ENCODE measurements around the gene PHAF1. TPM values are rescaled to one million over a fixed set of nuclear protein-coding genes. Genes with fewer than 3 reads are reported as not detected.

The PHAF1 gene
- total RNA-seq, 5 donors from 2014 or later (not counting 1 experiment from before 2014, with no cell fraction given) = 19.4 to 23.0 (median 20.1) TPM

GRCh38 chr16:67190448-67191399, 81.0 kb downstream of the PHAF1 start:
- peaks cover 5 to 43% of the 10 kb centered on the region in 2 experiments for H3K4me1 ChIP-seq (ENCODE audit: control insufficient read depth in 1 of 2, extremely low read depth in 1 of 2, insufficient read depth in 2 of 2, low read length in 2 of 2)
- H3K36me3 Mint-ChIP-seq = peaks cover 6% of the 10 kb centered on the region
- DNase-seq (no peak), ATAC-seq (replicated peaks in 1 of 4) (no peak)
- H3K27ac Mint-ChIP-seq = peak overlapping the region in 1 of 2 donors; percentile 81
- no peaks in the 10 kb centered on the region for H3K27me3 Mint-ChIP-seq
- no peak overlapping the region for H3K27ac ChIP-seq (ENCODE audit: low read length)
- H3K9me3 Mint-ChIP-seq = no peaks in the 10 kb centered on the region
- peaks cover 0 to 28% of the 10 kb centered on the region in 2 experiments for H3K27me3 ChIP-seq (replicated peaks in 1 of 2; ENCODE audit: control insufficient read depth in 2 of 2, extremely low read depth in 1 of 2, insufficient read depth in 2 of 2, low read length in 1 of 2)
- POLR2A ChIA-PET = no interaction called here
- H3K4me3 Mint-ChIP-seq = peak overlapping the region in 2 of 3 donors; percentile 87 to 91
- peaks cover 29 to 42% (median 34%) of the 10 kb centered on the region in 3 donors for H3K4me1 Mint-ChIP-seq
- CTCF ChIA-PET = interaction anchor here (0.5 to 0.7 kb wide), 2 partner anchors 23 to 365 kb away, joined by 3 read pairs; no protein-coding TSS in a partner anchor
- no peak overlapping the region for H3K4me3 ChIP-seq (ENCODE audit: control insufficient read depth in 1 of 2, extremely low read depth in 1 of 2, low read length in 1 of 2)
- peaks cover 8 to 21% of the 10 kb centered on the region in 2 donors for H3K36me3 ChIP-seq (ENCODE audit: control insufficient read depth in 2 of 2, extremely low read depth in 1 of 2, insufficient read depth in 1 of 2, low read length in 1 of 2)
- 93% methylated on average over 4 of the region's 13 CpGs for WGBS (ENCODE audit: insufficient coverage)
- no peaks in the 10 kb centered on the region for H3K9me3 ChIP-seq

- Mint-ChIP-seq H3K9me3 (no peaks in the 10 kb centered on the region), H3K4me1 (peaks cover 36 to 47% (median 37%) of the 10 kb centered on the region in 3 donors), H3K36me3 (peaks cover 14% of the 10 kb centered on the region), H3K27me3 (no peaks in the 10 kb centered on the region), H3K4me3 (peak overlapping the region; percentile 78 to 91 (median 87)), H3K27ac (peak overlapping the region; percentile 71 to 81)
- POLR2A ChIA-PET = no interaction called here
- H3K27me3 ChIP-seq (replicated peaks in 1 of 2; ENCODE audit: control insufficient read depth in 2 of 2, extremely low read depth in 1 of 2, insufficient read depth in 2 of 2, low read length in 1 of 2) = peaks cover 0 to 24% of the 10 kb centered on the region in 2 experiments
- CTCF ChIA-PET = no interaction called here
- no peaks in the 10 kb centered on the region for H3K9me3 ChIP-seq
- H3K36me3 ChIP-seq (ENCODE audit: control insufficient read depth in 2 of 2, extremely low read depth in 1 of 2, insufficient read depth in 1 of 2, low read length in 1 of 2) = peaks cover 8 to 29% of the 10 kb centered on the region in 2 donors
- peak in 1 of 4 experiments; percentile 55 for ATAC-seq (replicated peaks in 1 of 4)
- 26% methylated on average over 6 of the region's 9 CpGs for WGBS (ENCODE audit: insufficient coverage)
- DNase-seq = no peak
- H3K27ac ChIP-seq (ENCODE audit: low read length) = peak overlapping the region; percentile 11
- H3K4me1 ChIP-seq (ENCODE audit: control insufficient read depth in 1 of 2, extremely low read depth in 1 of 2, insufficient read depth in 2 of 2, low read length in 2 of 2) = peaks cover 5 to 47% of the 10 kb centered on the region in 2 experiments
- peak overlapping the region; percentile 88 to 98 for H3K4me3 ChIP-seq (ENCODE audit: control insufficient read depth in 1 of 2, extremely low read depth in 1 of 2, low read length in 1 of 2)
These were observed 81.8 kb downstream of the PHAF1 start for GRCh38 chr16:67191411-67191994.

GRCh38 chr16:67191995-67192681, 82.4 kb downstream of the PHAF1 start, which contains the start of gene E2F4:
TSS of gene E2F4 (plus strand) at chr16:67192155. CDS start at chr16:67192228, 73 bp downstream.
- Mint-ChIP-seq H3K4me1 (peaks cover 42 to 53% (median 43%) of the 10 kb centered on the region in 3 donors), H3K4me3 (peak within 1 kb of the TSS; percentile 78 to 91 (median 87)), H3K36me3 (peaks cover 18% of the 10 kb centered on the region), H3K9me3 (no peaks in the 10 kb centered on the region), H3K27ac (peak within 1 kb of the TSS; percentile 79 to 81), H3K27me3 (no peaks in the 10 kb centered on the region)
- DNase-seq = peak; percentile 68 to 93 (median 81)
- Histone ChIP-seq H3K27me3 (replicated peaks in 1 of 2; ENCODE audit: control insufficient read depth in 2 of 2, extremely low read depth in 1 of 2, insufficient read depth in 2 of 2, low read length in 1 of 2) (peaks cover 0 to 18% of the 10 kb centered on the region in 2 experiments), H3K9me3 (no peaks in the 10 kb centered on the region), H3K4me1 (ENCODE audit: control insufficient read depth in 1 of 2, extremely low read depth in 1 of 2, insufficient read depth in 2 of 2, low read length in 2 of 2) (peaks cover 5 to 52% of the 10 kb centered on the region in 2 experiments), H3K27ac (ENCODE audit: low read length) (peak within 1 kb of the TSS; percentile 74), H3K4me3 (ENCODE audit: control insufficient read depth in 1 of 2, extremely low read depth in 1 of 2, low read length in 1 of 2) (peak within 1 kb of the TSS; percentile 88 to 98), H3K36me3 (ENCODE audit: control insufficient read depth in 2 of 2, extremely low read depth in 1 of 2, insufficient read depth in 1 of 2, low read length in 1 of 2) (peaks cover 8 to 35% of the 10 kb centered on the region in 2 donors)
- peak; percentile 90 to 98 (median 97) for ATAC-seq (replicated peaks in 1 of 4)
- under 1% methylated on average over 54 of the region's 54 CpGs for WGBS (ENCODE audit: insufficient coverage)
- CTCF ChIA-PET = interaction anchor here in 1 of 2 donors (0.7 kb wide), 1 partner anchor 289 kb away, joined by 3 read pairs; the partner anchor contains the start of gene ATP6V0D1
- POLR2A ChIA-PET = no interaction called here

- H3K27ac Mint-ChIP-seq = peak overlapping the region; percentile 67 to 79
- H3K27me3 Mint-ChIP-seq = no peaks in the 10 kb centered on the region
- peaks cover 42 to 56% (median 43%) of the 10 kb centered on the region in 3 donors for H3K4me1 Mint-ChIP-seq
- peaks cover 5 to 57% of the 10 kb centered on the region in 2 experiments for H3K4me1 ChIP-seq (ENCODE audit: control insufficient read depth in 1 of 2, extremely low read depth in 1 of 2, insufficient read depth in 2 of 2, low read length in 2 of 2)
- POLR2A ChIA-PET = no interaction called here
- peaks cover 23% of the 10 kb centered on the region for H3K36me3 Mint-ChIP-seq
- H3K9me3 Mint-ChIP-seq = no peaks in the 10 kb centered on the region
- peak overlapping the region; percentile 78 to 91 (median 87) for H3K4me3 Mint-ChIP-seq
- ATAC-seq (replicated peaks in 1 of 4) (no peak), DNase-seq (peak in 2 of 35 experiments; percentile 23 to 28)
- H3K9me3 ChIP-seq = no peaks in the 10 kb centered on the region
- peaks cover 0 to 11% of the 10 kb centered on the region in 2 experiments for H3K27me3 ChIP-seq (replicated peaks in 1 of 2; ENCODE audit: control insufficient read depth in 2 of 2, extremely low read depth in 1 of 2, insufficient read depth in 2 of 2, low read length in 1 of 2)
- peak overlapping the region; percentile 74 for H3K27ac ChIP-seq (ENCODE audit: low read length)
- H3K4me3 ChIP-seq (ENCODE audit: control insufficient read depth in 1 of 2, extremely low read depth in 1 of 2, low read length in 1 of 2) = peak overlapping the region; percentile 88 to 98
- H3K36me3 ChIP-seq (ENCODE audit: control insufficient read depth in 2 of 2, extremely low read depth in 1 of 2, insufficient read depth in 1 of 2, low read length in 1 of 2) = peaks cover 11 to 43% of the 10 kb centered on the region in 2 donors
- CTCF ChIA-PET = interaction anchor here (0.6 to 0.7 kb wide), 2 partner anchors 288 to 293 kb away, joined by 3 read pairs; partner anchors contain the start of gene ATP6V0D1 (in 1 of the 2)
- 23% methylated on average over 13 of the region's 17 CpGs for WGBS (ENCODE audit: insufficient coverage)
These were observed 83.1 kb downstream of the PHAF1 start for GRCh38 chr16:67192781-67193361.

- CTCF ChIA-PET = interaction anchor here (0.7 kb wide), 2 partner anchors 22 to 140 kb away, joined by 3 to 5 read pairs; no protein-coding TSS in a partner anchor
- Mint-ChIP-seq H3K4me1 (peaks cover 42 to 56% (median 43%) of the 10 kb centered on the region in 3 donors), H3K9me3 (no peaks in the 10 kb centered on the region), H3K27me3 (no peaks in the 10 kb centered on the region), H3K27ac (peak overlapping the region; percentile 67 to 79), H3K36me3 (peaks cover 23% of the 10 kb centered on the region), H3K4me3 (peak overlapping the region; percentile 78 to 91 (median 87))
- peaks cover 18 to 49% of the 10 kb centered on the region in 2 donors for H3K36me3 ChIP-seq (ENCODE audit: control insufficient read depth in 2 of 2, extremely low read depth in 1 of 2, insufficient read depth in 1 of 2, low read length in 1 of 2)
- peaks cover 0 to 9% of the 10 kb centered on the region in 2 experiments for H3K27me3 ChIP-seq (replicated peaks in 1 of 2; ENCODE audit: control insufficient read depth in 2 of 2, extremely low read depth in 1 of 2, insufficient read depth in 2 of 2, low read length in 1 of 2)
- DNase-seq (no peak), ATAC-seq (replicated peaks in 1 of 4) (no peak)
- H3K4me3 ChIP-seq (ENCODE audit: control insufficient read depth in 1 of 2, extremely low read depth in 1 of 2, low read length in 1 of 2) = peak overlapping the region in 1 of 2 donors; percentile 33
- peaks cover 5 to 57% of the 10 kb centered on the region in 2 experiments for H3K4me1 ChIP-seq (ENCODE audit: control insufficient read depth in 1 of 2, extremely low read depth in 1 of 2, insufficient read depth in 2 of 2, low read length in 2 of 2)
- H3K27ac ChIP-seq (ENCODE audit: low read length) = peak overlapping the region; percentile 74
- no peaks in the 10 kb centered on the region for H3K9me3 ChIP-seq
- POLR2A ChIA-PET = no interaction called here
These were observed 83.8 kb downstream of the PHAF1 start for GRCh38 chr16:67193536-67193935.
